HPDE6-E6E7 (cell line): Measurements from ENCODE around the gene OR10G2.
"Not testable (repeated sequence)": the region's sequence is repeated elsewhere in the genome, so short reads cannot be mapped to it uniquely, and the experiment has no call there.

Experiments
- DNase-seq: peaks from one replicate; pipeline ENCODE4 v3.0.0; 2011; ENCODE audit warnings: missing footprints; ENCODE audit errors: extremely low spot score

The OR10G2 gene

GRCh38 chr14:21634840-21635239 lies at the start of gene OR10G2:
TSS of gene OR10G2 (minus strand) at chr14:21634940. CDS start at chr14:21634842, 98 bp downstream.
- DNase-seq, result no peak

GRCh38 chr14:21680072-21680471 lies 45.3 kb upstream of the OR10G2 start:
- no peak for DNase-seq

GRCh38 chr14:21675566-21675965 lies 40.8 kb upstream of the OR10G2 start:
- DNase-seq, result no peak

GRCh38 chr14:21673718-21674117 lies 39.0 kb upstream of the OR10G2 start, which contains the start of gene OR4E1:
TSS of gene OR4E1 (minus strand) at chr14:21673818. CDS start at chr14:21670935, 2,883 bp downstream.
- no peak for DNase-seq

- no peak for DNase-seq
Measured at GRCh38 chr14:21672116-21672515, 37.4 kb upstream of the OR10G2 start.

GRCh38 chr14:21671371-21671770 lies 36.6 kb upstream of the OR10G2 start:
- DNase-seq, result no peak

GRCh38 chr14:21669284-21669683 lies 34.5 kb upstream of the OR10G2 start:
- no peak for DNase-seq

GRCh38 chr14:21668377-21668776 lies 33.6 kb upstream of the OR10G2 start:
- no peak for DNase-seq

- DNase-seq, result no peak
Measured at GRCh38 chr14:21656980-21657379, 22.2 kb upstream of the OR10G2 start.

- DNase-seq, result no peak
Measured at GRCh38 chr14:21654215-21654614, 19.5 kb upstream of the OR10G2 start.

GRCh38 chr14:21653331-21653885 lies 18.7 kb upstream of the OR10G2 start, which contains the start of gene OR4E2:
TSS of gene OR4E2 (plus strand) at chr14:21653835. CDS start at chr14:21665083, 11,248 bp downstream.
- DNase-seq, result no peak

- DNase-seq, result no peak
Measured at GRCh38 chr14:21652209-21652808, 17.6 kb upstream of the OR10G2 start.

GRCh38 chr14:21647380-21647779 lies 12.6 kb upstream of the OR10G2 start:
- DNase-seq, result no peak

- no peak for DNase-seq
Measured at GRCh38 chr14:21643407-21643806, 8.7 kb upstream of the OR10G2 start.

- no peak for DNase-seq
Measured at GRCh38 chr14:21642683-21643082, 7.9 kb upstream of the OR10G2 start.

- peak; percentile 17 for DNase-seq
Measured at GRCh38 chr14:21631084-21631483, 3.7 kb downstream of the OR10G2 start.

- not testable (repeated sequence) for DNase-seq
Measured at GRCh38 chr14:21630503-21630902, 4.2 kb downstream of the OR10G2 start.

- DNase-seq, result no peak
Measured at GRCh38 chr14:21626491-21627230, 8.1 kb downstream of the OR10G2 start.

GRCh38 chr14:21617614-21618013 lies 17.1 kb downstream of the OR10G2 start:
- no peak for DNase-seq

- DNase-seq, result no peak
Measured at GRCh38 chr14:21614240-21614639, 20.5 kb downstream of the OR10G2 start.

GRCh38 chr14:21612324-21612723 lies 22.4 kb downstream of the OR10G2 start:
- no peak for DNase-seq

- not testable (repeated sequence) for DNase-seq
Measured at GRCh38 chr14:21602181-21602580, 32.6 kb downstream of the OR10G2 start.

- no peak for DNase-seq
Measured at GRCh38 chr14:21589317-21589716, 45.4 kb downstream of the OR10G2 start.
